AG08395 (cell line): Measurements from ENCODE around the gene ZNF670.

Experiments
- DNase-seq: peaks from one replicate; pipeline ENCODE4 v3.0.0; 2012; ENCODE audit warnings: mixed read lengths, low spot score

Gene ZNF670

GRCh38 chr1:247103859-247104591 lies 25.4 kb upstream of the ZNF670 start, which contains the start of gene ZNF669:
TSS of gene ZNF669 (minus strand) at chr1:247104356. CDS start at chr1:247104199, 157 bp downstream.
- peak; percentile 98 for DNase-seq

GRCh38 chr1:247102381-247102780 lies 23.8 kb upstream of the ZNF670 start:
- DNase-seq, result peak; percentile 26

- no peak for DNase-seq
Observed at GRCh38 chr1:247100676-247101279, 22.2 kb upstream of the ZNF670 start.

GRCh38 chr1:247096958-247097357 lies 18.3 kb upstream of the ZNF670 start:
- no peak for DNase-seq

- no peak for DNase-seq
Observed at GRCh38 chr1:247096544-247096943, 17.9 kb upstream of the ZNF670 start.

GRCh38 chr1:247096112-247096511 lies 17.5 kb upstream of the ZNF670 start:
- no peak for DNase-seq

- no peak for DNase-seq
Observed at GRCh38 chr1:247090455-247090854, 11.8 kb upstream of the ZNF670 start.

GRCh38 chr1:247089616-247090375 lies 11.2 kb upstream of the ZNF670 start:
- no peak for DNase-seq

GRCh38 chr1:247088967-247089366 lies 10.4 kb upstream of the ZNF670 start:
- DNase-seq, result no peak

- no peak for DNase-seq
Observed at GRCh38 chr1:247087256-247087655, 8.6 kb upstream of the ZNF670 start.

- no peak for DNase-seq
Observed at GRCh38 chr1:247085310-247085709, 6.7 kb upstream of the ZNF670 start.

- no peak for DNase-seq
Observed at GRCh38 chr1:247084771-247085170, 6.2 kb upstream of the ZNF670 start.

- DNase-seq, result no peak
Observed at GRCh38 chr1:247079141-247079874, 697 bp upstream of the ZNF670 start.

GRCh38 chr1:247077876-247078257 lies 744 bp downstream of the ZNF670 start:
- DNase-seq, result peak; percentile 5

GRCh38 chr1:247077213-247077612 lies 1.4 kb downstream of the ZNF670 start:
- peak; percentile 31 for DNase-seq

GRCh38 chr1:247070645-247071044 lies 8.0 kb downstream of the ZNF670 start:
- DNase-seq, result no peak

- no peak for DNase-seq
Observed at GRCh38 chr1:247064304-247064703, 14.3 kb downstream of the ZNF670 start.

- no peak for DNase-seq
Observed at GRCh38 chr1:247060771-247061170, 17.8 kb downstream of the ZNF670 start.

- no peak for DNase-seq
Observed at GRCh38 chr1:247056071-247056470, 22.5 kb downstream of the ZNF670 start.

GRCh38 chr1:247054992-247055415 lies 23.6 kb downstream of the ZNF670 start:
- no peak for DNase-seq

GRCh38 chr1:247047702-247048101 lies 30.9 kb downstream of the ZNF670 start:
- no peak for DNase-seq

- DNase-seq, result no peak
Observed at GRCh38 chr1:247047260-247047659, 31.4 kb downstream of the ZNF670 start.
